GM12878 (cell line): ENCODE results near the gene PPARD. TPM values are rescaled to one million over a fixed set of nuclear protein-coding genes. Genes with fewer than 3 reads are reported as not detected.

Source experiments
- ATAC-seq: fragments of 200-7000 bp; cut with Tn5 transposase; 3 replicates; pipeline ENCODE4 v1.9.1; 2020; ENCODE audit warnings: mild to moderate bottlenecking, moderate library complexity
- BruUV-seq: library from RNA; stranded (reverse); fragments of 400-500 nt; replicated peaks from 2 replicates; lab custom pipeline; 2021; lab: Mats Ljungman, UMichigan
- CTCF ChIA-PET: fragments of 300-600 bp; sonication (Branson Sonifier 250); formaldehyde crosslinking; extraction: SDS; loops from one replicate; lab custom pipeline; 2021; ENCODE audit warnings: inconsistent platforms; lab: Yijun Ruan, JAX
- POLR2A ChIA-PET: fragments of 350-600 bp; formaldehyde crosslinking; extraction: SDS; loops from one replicate; lab custom pipeline; 2021; ENCODE audit warnings: inconsistent platforms; lab: Charles Lee
- RAD21 ChIA-PET: fragments of 300-600 bp; sonication (Branson Sonifier 250); formaldehyde crosslinking; loops from one replicate; lab custom pipeline; 2023; ENCODE audit warnings: antibody characterized with exemption; ENCODE audit not compliant: unreplicated experiment; lab: Charles Lee
- SMC1A ChIA-PET: fragments of 300-600 bp; sonication (Branson Sonifier 250); formaldehyde crosslinking; loops from one replicate; lab custom pipeline; 2023; ENCODE audit not compliant: unreplicated experiment, uncharacterized antibody; lab: Charles Lee
- DNase-seq: peaks from one replicate; pipeline ENCODE4 v3.0.0-alpha.2; 2011; ENCODE audit warnings: low read depth, low spot score
- FAIRE-seq: peaks from 3 replicates; lab custom pipeline; 2011; peaks lifted over from hg19 to GRCh38; lab: Jason Lieb, UNC
- H2AFZ ChIP-seq: 2 replicates; pipeline ENCODE4 v1.6.0; 2011; ENCODE audit warnings: low read depth, low read length, control low read depth; ENCODE audit not compliant: control insufficient read depth
- H3K27ac ChIP-seq: 2 replicates; pipeline ENCODE4 v1.5.1; 2011; ENCODE audit warnings: control low read depth; ENCODE audit not compliant: control insufficient read depth, insufficient read depth
- H3K27me3 ChIP-seq, 2 experiments: replicated peaks in 1 of 2; 2 replicates each; pipeline versions ENCODE4 v1.6.0 to v1.6.1; 2011; ENCODE audit warnings: low read length in 1 of 2; ENCODE audit not compliant: control insufficient read depth in 2 of 2, insufficient read depth in 2 of 2
- H3K36me3 ChIP-seq, 2 experiments: 2 replicates each; pipeline ENCODE4 v1.5.1; 2011; ENCODE audit warnings: low read length in 1 of 2; ENCODE audit not compliant: control insufficient read depth in 2 of 2, insufficient read depth in 2 of 2
- H3K4me1 ChIP-seq: 2 replicates; pipeline ENCODE4 v1.6.1; 2011; ENCODE audit warnings: mild to moderate bottlenecking, low read length, moderate library complexity, mixed read lengths; ENCODE audit not compliant: control insufficient read depth, insufficient read depth
- H3K4me2 ChIP-seq: 2 replicates; pipeline ENCODE4 v1.6.0; 2011; ENCODE audit warnings: control low read depth; ENCODE audit not compliant: control insufficient read depth, insufficient read depth
- H3K4me3 ChIP-seq: fragments of 200-600 bp; sonication (generic); 2 replicates; pipeline ENCODE4 v1.5.1; 2016
- H3K79me2 ChIP-seq: 2 replicates; pipeline ENCODE4 v1.6.0; 2011; ENCODE audit warnings: low read length; ENCODE audit not compliant: control insufficient read depth, insufficient read depth
- H3K9ac ChIP-seq: 2 replicates; pipeline ENCODE4 v1.8.0; 2011; ENCODE audit warnings: low read length, control low read depth, mixed read lengths; ENCODE audit not compliant: control insufficient read depth, insufficient read depth
- H3K9me3 ChIP-seq: replicated peaks from 3 replicates; pipeline ENCODE4 v1.5.1; 2011; ENCODE audit warnings: mild to moderate bottlenecking, low read length; ENCODE audit not compliant: control insufficient read depth, insufficient read depth
- H4K20me1 ChIP-seq: 2 replicates; pipeline ENCODE4 v1.6.0; 2011; ENCODE audit not compliant: control insufficient read depth, insufficient read depth
- EP300 ChIP-seq, 2 experiments: fragments of 150-350 bp in 1 of 2; IDR thresholded peaks; 2 replicates each; pipeline ENCODE4 v1.6.1; 2011 to 2012; ENCODE audit warnings: low read depth in 2 of 2, low read length in 2 of 2, borderline replicate concordance in 1 of 2, improper control_type of control experiment in 1 of 2, inconsistent platforms in 1 of 2; ENCODE audit not compliant: control insufficient read depth in 1 of 2
- POLR2A ChIP-seq: IDR thresholded peaks from 2 replicates; pipeline ENCODE4 v1.6.1; 2011; ENCODE audit warnings: low read depth, mild to moderate bottlenecking, low read length
- ZBTB4 ChIP-seq: fragments of 450-650 bp; formaldehyde crosslinking; IDR thresholded peaks from 2 replicates; pipeline ENCODE4 v1.4.0; 2022; ENCODE audit warnings: mild to moderate bottlenecking, moderate library complexity
- WGBS: methylation state at CpG from one replicate; pipeline ENCODE4 v1.1.6; 2016; ENCODE audit warnings: low lambda C conversion rate; ENCODE audit not compliant: insufficient replicate concordance, insufficient coverage; ENCODE audit errors: missing lambda C conversion rate; 5-methylcytosine and 5-hydroxymethylcytosine counted together
- in situ Hi-C: fragments of 300-500 bp; cut with MboI; formaldehyde crosslinking; loops from 9 replicates; pipeline ENCODE4 v1.14.3; 2018; ENCODE audit warnings: mixed read lengths
- intact Hi-C: fragments of 100-400 bp; cut with micrococcal nuclease; formaldehyde crosslinking; loops from one replicate; pipeline ENCODE4 v1.14.2; 2022; ENCODE audit not compliant: unreplicated experiment
- polyA plus RNA-seq, 11 experiments: library from polyadenylated mRNA; depleted of rRNA in 4 of 11; unstranded in 6 of 11; stranded (reverse) in 5 of 11; fragments of >200 nt; fragmentation: Nextera tagmentation in 4 of 11; fragmentation: Illumina TruSeq in 1 of 11; extraction: Ambion mirVana in 4 of 11; extraction: Trizol in 1 of 11; gene quantifications; 1 replicate in 1 of 11; 2 replicates in 10 of 11; pipeline versions ENCODE4 v1.2.1 to v1.2.3, GENCODE V29; 2011 to 2016; ENCODE audit warnings: inconsistent platforms in 2 of 11, missing spikeins in 2 of 11, low read depth in 1 of 11
- total RNA-seq, 4 experiments: library from RNA; depleted of rRNA in 3 of 4; stranded (reverse); fragments of >200 nt in 3 of 4; fragmentation: Illumina TruSeq in 1 of 4; extraction: Trizol in 1 of 4; gene quantifications; 2 replicates each; pipeline versions ENCODE4 v1.2.1 to v1.2.3, GENCODE V29; 2013 to 2021

PPARD gene
- total and polyA plus RNA-seq, 10 of the 15 experiments (the other 5 are each of a cell fraction or from before 2014, with no cell fraction given): 0.05 to 12.6 (median 6.7) TPM

GRCh38 chr6:35318196-35319171 is 23.9 kb upstream of the PPARD start (continued):
- no peak for TF ChIP-seq ZBTB4

GRCh38 chr6:35319346-35320030 is 22.9 kb upstream of the PPARD start:
- BruUV-seq: no TSS peak
- TF ChIP-seq POLR2A (0 out of 2 replicates have a peak, but pooled peaks have one; percentile 8), EP300 (IDR thresholded peaks at IDR 0.05; ENCODE audit: borderline replicate concordance in 1 of 2, control insufficient read depth in 1 of 2, low read depth in 2 of 2, low read length in 2 of 2) (no peak)
- Histone ChIP-seq H3K9me3 (no peaks in the 10 kb centered on the region), H3K36me3 (peaks cover 14 to 22% of the 10 kb centered on the region in 2 experiments), H3K27me3 (no peaks in the 10 kb centered on the region), H3K9ac (no peak overlapping the region), H3K4me1 (no peaks in the 10 kb centered on the region), H3K79me2 (no peaks in the 10 kb centered on the region), H2AFZ (no peak overlapping the region), H3K27ac (no peak overlapping the region), H4K20me1 (no peaks in the 10 kb centered on the region), H3K4me2 (no peak overlapping the region), H3K4me3 (no peak overlapping the region)
- ChIA-PET CTCF (interaction anchor here (0.5 to 12.0 kb wide), 2 partner anchors 21 to 23 kb away, joined by 3 to 217 read pairs; partner anchors contain the start of gene DEF6), POLR2A (no interaction called here), RAD21 (no interaction called here), SMC1A (interaction anchor here (1.5 kb wide), 1 partner anchor 8 kb away, joined by 3 read pairs; no protein-coding TSS in a partner anchor)
- intact Hi-C loops (no loop called here), in situ Hi-C loops (no loop called here)
- ATAC-seq (no peak), DNase-seq (no peak), FAIRE-seq (no peak)
- 98% methylated on average over 19 of the region's 20 CpGs for WGBS
